HG03097 (cell line): ENCODE data around the gene GABRD.

Experiments
- ATAC-seq: cut with Tn5 transposase; IDR thresholded peaks from one replicate; pipeline ENCODE4 v1.9.1; 2021; ENCODE audit not compliant: unreplicated experiment, low FRiP score

Gene GABRD

DNA sequence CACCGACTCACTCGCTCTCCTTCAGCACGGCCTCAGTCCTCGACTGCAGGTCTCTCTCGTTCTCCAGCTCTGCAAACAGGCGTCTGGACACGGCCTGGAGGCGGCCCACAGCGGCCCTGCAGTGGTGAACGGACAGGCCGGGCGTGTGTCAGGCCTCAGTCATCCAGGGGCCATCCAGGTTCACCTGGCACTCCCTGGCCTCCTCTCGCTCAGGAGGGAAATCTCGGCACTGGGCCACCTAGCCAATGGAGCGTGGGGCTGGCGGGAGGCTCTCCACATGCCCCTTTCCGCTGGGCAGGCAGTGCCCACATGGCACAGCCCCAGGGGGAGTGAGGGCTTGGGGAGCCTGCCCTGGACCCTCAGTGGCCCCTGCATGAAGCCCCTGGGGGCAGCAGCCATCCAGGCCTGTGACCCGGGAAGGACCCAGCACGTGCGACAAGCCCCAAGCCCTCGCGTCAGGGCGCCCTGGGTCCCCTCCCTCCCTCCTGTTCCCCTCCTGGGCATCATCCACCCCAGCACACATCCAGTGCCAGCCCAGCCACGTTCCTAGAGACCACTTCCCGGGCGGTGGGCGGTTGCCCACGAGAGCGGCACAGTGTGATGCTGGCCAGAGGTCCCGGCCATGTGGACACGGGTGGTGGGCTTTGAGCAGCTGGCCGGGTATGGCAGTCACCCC is 33.6 kb upstream of the GABRD start:
- no peak for ATAC-seq

DNA sequence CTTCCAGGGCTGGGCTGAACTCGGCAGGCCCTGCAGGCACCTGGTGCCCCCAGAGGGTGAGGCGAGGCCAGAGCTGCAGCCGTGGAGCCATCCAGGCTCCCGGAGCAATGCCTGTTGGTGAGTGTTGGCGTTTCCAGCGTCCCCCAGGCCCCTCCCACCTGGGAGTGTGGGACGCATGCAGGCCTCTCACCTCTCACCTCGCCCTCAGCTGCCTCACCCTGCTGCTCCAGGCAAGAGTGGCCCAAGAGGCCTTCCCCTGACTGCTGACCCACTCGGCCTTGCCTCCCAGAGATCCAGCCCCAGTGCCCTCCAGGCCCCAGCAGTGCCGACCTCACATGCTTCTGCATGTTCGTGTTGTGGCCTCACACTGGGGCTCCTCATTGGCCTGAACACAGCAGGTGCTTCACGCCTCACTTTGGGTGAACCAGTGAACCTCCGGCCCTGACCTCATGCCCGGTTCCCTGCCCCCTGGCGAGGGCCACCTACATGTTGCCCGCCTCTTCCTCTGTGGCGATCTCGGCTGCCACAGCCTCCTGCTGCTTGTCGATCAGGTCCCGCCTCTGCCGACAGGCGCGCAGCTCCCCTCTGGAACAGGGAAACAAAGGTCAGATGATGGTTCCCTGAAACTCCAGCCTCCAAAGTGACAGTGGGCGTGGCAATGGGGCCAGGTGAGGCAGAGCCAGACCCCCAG is 32.5 kb upstream of the GABRD start:
- no peak for ATAC-seq

GRCh38 chr1:1987142-1987510 is 32.0 kb upstream of the GABRD start:
- no peak for ATAC-seq

DNA sequence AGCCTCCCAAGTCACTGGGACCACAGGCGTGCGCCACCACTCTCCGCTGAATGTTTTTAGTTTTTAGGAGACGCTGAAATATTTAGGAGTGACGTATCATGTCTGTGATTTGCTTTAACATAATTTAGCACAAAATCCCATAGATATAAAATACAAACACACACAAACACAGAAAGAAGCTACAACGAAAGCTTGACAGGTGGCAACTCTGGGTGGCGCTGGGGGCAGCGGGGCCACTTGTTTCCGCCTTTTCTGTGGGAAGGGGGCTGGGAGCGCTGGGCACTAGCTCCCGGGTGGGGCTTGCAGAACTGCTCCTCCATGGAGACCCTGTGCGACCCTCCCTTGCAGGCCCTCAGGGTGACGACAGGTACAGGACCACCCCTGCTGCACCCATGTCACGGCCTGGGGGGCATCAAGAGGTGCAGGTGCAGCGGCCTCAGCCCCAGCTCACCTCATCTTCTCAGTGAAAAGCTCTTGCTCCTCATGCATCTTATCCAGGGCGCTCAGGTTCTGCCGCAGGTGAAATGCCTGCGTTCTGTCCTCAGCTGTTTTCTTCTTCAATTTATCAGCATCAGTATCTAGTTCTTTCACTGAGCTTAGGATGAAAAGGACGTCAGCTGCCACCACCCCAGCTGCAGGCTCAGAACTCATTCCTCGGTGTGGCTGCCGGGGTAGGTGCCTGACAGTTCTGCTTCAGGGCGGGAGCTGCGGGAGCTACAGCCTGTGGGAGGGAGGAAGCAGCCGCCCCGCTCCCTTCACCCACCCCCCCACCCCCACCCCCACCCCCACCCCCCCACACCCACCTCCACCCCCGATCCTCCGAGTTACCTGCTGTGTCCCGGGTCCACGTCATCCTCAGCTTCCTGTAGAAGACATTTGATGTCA is 30.8 kb upstream of the GABRD start:
- no peak for ATAC-seq

DNA sequence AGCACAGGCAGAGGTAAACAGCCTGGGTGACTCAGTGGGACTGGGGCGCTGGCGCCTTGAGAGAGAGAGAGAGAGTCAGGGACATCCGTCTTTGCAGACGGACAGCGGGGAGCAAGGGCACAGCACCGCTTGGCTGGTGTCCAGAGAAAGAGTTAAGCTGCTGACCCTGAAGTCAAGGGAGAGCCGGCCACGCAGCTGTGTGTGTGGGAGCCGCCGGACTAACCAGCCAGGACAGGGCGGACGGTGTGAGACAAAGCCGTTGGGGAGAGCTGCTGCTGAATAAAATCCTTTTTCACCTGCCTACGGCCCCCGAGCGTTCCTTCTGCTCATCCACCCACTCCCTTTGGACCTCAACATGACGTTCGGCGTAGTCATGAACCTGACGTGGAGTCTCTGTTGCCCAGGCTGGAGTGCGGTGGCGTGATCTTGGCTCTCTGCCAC is 30.0 kb upstream of the GABRD start:
- ATAC-seq = no peak

GRCh38 chr1:1989789-1990188 is 29.4 kb upstream of the GABRD start:
- no peak for ATAC-seq

GRCh38 chr1:1990222-1990621 is 28.9 kb upstream of the GABRD start:
- ATAC-seq = no peak

- ATAC-seq = no peak
Measured at GRCh38 chr1:1994536-1994935, 24.6 kb upstream of the GABRD start.

DNA sequence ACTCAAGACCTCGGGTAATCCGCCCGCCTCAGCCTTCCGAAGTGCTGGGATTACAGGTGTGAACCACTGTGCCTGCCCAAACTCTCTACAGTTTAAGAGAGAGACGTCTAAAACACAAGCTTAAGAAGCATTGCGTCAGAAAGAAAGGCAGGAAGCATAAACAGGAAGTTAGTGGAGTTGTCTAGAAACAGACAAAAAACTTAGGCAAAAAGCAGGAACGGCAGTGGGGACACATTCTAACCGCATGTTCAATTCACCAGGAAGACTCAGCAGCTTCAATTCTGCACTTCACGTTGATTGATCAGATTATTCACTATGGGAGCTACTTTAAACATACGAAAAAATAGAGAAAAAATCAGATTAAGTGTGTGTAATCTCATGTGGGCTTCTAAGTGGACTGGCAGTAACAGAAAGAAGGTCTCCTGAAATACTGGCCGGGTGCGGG is 22.9 kb upstream of the GABRD start:
- ATAC-seq = no peak

- no peak for ATAC-seq
Measured at GRCh38 chr1:1997576-1997975, 21.6 kb upstream of the GABRD start.

DNA sequence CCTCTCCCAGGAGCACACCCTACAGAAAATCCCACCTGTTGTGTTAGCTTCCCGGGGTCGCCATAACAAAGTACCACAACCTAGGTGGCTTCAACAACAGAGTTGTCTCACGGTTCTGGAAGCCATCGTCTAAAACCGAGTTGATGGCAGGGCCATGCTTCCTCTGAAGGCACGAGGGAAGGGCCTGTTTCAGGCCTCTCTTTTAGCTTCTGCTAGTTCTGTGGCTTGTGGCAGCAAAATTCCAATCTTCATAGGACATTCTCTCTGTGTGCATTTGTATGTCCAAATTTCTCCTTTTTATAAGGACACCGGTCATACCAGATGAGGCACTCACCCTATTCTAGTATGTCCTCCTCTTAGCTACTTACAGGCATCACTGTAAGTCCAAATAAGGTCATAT is 18.7 kb upstream of the GABRD start:
- no peak for ATAC-seq

- no peak for ATAC-seq
Measured at GRCh38 chr1:2000850-2001249, 18.3 kb upstream of the GABRD start.

DNA sequence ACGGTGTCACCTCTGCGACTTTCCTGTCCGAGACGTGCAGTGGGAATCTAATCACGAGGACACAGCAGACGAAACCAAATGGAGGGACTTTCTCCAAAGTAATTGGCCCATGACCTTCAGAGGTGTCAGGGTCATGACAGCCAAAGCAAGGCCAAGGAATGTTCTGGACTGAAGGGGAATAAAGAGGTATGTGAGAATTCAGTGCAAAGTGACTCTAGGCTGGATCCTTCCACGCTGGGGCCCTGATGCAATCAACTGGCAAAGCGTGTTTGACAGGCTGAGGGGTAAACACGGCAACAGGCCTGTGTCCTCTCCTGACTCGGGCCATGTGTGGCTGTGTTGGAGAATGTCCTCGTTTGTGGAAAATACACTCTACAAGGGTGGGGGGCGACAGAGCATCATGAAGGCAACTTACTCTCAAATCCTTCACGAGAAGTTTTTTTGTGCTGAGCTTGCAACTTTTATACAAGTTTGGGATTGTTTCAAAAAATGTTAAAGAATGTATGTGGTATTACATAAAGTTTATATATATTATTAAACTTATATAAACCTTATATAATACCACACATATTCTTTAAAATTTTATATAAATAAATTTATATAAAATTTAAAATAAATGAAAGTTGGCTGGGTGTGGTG is 17.3 kb upstream of the GABRD start:
- ATAC-seq = no peak

DNA sequence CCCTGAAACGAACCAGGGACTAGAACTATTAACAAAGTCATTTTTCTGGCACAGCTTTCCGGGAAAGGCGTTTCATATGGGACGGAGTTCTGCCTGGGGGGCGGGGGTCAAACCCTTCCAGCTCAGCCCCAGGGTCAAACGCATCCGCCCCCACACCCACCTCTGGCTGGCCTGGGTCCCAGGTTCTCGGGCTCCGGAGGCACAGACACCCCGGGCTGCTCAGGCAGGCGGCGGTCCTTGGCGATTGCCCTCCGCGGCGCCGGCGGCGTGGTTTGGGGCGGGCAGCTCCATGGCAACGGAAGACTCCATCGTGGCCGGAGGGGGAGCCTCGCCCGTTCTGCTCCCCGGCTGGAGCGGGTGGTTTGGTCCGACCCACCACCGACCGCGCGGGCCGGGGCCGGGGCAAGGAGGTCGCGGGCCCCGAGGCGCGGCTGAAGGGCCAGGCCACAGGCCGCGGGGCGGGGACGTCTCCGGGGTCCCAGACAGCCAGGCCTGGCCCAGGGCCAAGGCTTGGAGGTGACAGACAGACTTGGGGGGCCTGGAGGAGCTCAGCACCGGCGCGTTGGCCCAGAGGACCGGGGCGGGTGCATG is 15.5 kb upstream of the GABRD start, which contains the start of gene CFAP74:
TSS of gene CFAP74 (minus strand) at position 246 of the 591 bp plus-strand sequence. CDS start 12,830 bp downstream, outside the sequence.
- ATAC-seq = no peak

DNA sequence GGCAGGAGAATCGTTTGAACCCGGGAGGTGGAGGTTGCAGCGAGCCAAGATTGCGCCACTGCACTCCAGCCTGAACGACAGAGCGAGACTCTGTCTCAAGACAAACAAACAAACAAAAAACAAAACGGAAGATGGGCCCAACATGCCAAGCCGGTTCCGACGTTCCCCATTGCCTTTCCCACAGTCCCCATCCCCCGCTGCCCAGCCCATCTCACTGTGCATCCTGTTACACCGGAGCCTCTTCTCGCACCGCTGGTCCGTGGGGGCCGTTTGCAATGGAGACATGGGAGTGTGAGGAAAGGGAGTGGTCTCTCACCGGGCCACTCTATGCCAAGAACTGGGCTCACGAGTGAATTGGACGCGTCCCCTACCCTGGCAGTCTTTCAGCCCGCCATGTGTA is 14.3 kb upstream of the GABRD start:
- no peak for ATAC-seq

DNA sequence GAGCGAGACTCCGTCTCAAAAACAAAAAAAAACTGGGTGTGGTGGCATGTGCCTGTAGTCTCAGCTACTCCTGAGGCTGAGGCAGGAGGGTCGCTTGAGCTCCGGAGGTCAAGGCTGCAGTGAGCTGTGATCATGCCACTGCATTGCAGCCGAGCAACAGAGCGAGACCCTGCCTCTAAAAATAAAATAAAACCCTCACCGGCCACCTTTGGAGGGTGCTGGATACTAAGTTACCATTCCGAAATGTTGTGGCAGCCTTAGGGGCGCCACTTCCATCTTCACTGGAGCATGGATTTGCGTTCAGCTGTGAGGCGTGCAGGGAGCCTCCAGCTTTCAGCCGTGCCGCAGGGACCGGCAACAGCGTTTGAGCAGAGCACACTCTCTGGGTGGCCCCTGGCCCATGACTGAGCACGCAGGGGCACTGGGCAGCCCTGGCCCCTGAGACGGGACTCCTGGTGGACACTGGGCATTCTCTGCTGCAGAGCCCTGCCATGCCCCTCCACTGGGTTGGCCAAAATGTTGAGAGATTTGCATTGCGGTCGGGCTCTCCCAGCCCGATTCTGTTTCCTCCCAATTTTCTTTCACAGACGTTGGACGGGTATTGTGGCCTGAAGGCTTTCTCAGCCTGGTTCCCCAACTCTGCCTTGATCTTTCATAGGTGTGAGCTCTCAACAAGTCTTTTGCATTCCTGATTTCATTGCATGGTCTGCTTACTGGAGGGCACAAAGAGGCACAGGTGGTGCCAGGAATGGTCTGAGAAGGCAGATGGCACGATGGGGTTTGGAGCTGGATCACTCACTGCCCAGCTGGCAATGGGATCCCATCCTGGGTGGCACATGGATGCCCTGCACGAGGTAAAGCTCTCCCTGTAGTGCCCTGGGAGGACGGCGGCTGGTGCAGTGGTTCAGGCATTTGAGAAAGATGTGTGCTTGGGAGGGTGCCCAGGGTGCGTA is 9.8 kb upstream of the GABRD start:
- ATAC-seq = no peak

DNA sequence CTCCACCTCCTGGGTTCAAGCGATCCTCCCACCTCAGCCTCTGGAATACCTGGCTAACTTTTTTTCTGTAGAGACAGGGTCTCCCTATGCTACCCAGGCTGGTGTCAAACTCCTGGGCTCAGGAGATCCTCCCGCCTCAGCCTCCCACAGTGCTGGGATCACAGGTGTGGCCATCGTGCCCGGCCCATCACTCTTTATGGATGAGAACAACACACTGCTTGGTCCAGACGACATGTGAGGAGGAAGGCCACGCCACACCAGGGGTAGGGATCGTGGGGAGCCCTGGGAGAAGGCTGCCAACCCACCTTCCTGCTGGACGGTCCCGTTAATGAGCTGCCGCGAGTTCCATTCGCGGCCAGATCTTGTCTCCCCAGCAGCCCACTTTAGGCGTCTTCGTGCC is 5.0 kb upstream of the GABRD start:
- ATAC-seq = no peak

GRCh38 chr1:2014741-2015735 is 4.1 kb upstream of the GABRD start:
- ATAC-seq = no peak
